ENCODE measurements around the gene SHOX.

SHOX gene

DNA sequence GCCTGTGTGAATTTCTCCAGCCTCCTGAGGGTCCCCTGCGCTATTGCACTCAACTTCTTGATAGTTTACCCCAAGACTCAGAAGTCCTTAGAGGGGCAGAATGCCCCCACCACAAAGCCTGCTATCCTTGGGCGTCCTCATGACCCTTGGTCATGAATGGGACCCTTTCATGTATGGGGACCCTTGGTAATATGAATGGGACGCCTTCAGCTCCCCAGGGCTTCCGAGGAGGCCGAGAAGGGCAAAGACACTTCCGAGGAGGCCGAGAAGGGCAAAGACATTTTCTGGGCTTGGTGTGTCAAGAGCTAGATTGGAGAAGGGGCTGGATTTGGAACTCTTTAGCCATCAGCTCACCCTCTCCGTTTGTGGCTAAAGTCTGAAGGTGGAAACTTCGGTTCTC is 8.6 kb downstream of the SHOX start:
- Histone ChIP-seq H3K9ac (ENCODE audit: insufficient read length) (no peak overlapping the region), H3K36me3 (ENCODE audit: insufficient read depth, low read length) (no peaks in the 10 kb centered on the region), H3K27ac (no peak overlapping the region), H3K9me3 (ENCODE audit: low read depth, low read length) (no peaks in the 10 kb centered on the region), H3K4me3 (no peak overlapping the region)
- DNase-seq (ENCODE audit: low read depth, low spot score) = no peak
- no peak for TF ChIP-seq FOXP2 (optimal IDR thresholded peaks at IDR 0.05; ENCODE audit: control extremely low read depth, extremely low read length, insufficient read depth)

DNA sequence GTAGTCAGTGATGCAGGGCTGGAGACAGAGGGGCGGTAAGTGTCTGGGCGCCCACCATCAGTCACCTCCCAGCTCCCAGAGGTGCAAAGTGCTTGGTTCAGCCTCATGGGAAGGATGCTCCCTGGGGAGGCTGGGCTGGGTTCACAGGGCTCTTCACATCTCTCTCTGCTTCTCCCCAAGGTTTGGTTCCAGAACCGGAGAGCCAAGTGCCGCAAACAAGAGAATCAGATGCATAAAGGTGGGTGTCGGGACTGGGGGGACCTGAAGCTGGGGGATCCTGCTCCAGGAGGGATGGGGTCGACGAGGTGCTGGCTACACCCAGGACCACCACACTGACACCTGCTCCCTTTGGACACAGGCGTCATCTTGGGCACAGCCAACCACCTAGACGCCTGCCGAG is 10.1 kb downstream of the SHOX start:
- TF ChIP-seq POLR2AphosphoS5 (IDR thresholded peaks at IDR 0.05; ENCODE audit: borderline replicate concordance, low read depth, low read length) (no peak), EZH2 (IDR thresholded peaks at IDR 0.05) (no peak), FOXP2 (optimal IDR thresholded peaks at IDR 0.05; ENCODE audit: control extremely low read depth, extremely low read length, insufficient read depth) (no peak)

DNA sequence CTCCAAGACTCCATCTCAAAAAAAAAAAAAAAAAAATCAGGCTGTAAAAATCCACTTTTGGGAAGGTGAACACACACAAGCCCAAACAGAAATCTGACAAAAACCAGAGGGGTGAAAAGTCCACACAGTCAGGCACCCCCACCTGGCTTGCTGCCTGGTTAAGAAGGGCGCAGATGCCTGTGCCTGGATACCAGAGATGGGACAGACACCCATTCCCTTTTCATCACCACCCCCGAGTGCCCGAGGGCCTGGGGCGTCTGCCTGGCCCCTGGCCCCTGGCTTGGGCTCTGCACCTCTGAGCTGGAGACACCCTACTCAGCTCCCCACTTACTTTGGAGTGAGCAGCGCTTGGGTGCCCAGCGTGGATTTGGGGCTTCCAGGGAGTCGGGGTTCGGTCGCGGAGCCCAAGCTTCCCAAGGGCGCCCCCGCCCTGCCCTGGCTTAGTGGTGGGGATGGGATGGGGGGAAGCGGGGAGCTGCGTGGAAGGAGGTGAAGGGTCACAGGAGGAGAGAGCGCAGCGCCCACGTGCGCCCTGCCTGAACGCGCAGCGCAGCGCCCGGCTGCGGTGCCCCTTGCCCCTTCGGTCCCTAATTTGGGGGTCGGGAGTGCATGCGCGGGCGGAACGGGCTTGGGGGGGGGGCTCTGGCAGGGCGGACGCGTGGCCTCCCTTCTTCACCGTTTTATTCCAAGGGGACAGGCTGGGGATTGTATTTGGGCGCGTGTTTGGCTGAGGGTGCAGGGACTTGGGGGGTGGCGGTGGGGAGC is 11.3 kb downstream of the SHOX start:
- H3K9me3 ChIP-seq (ENCODE audit: low read depth, low read length) = no peaks in the 10 kb centered on the region
- H3K9ac ChIP-seq (ENCODE audit: insufficient read length) = no peak overlapping the region
- no peak overlapping the region for H3K27ac ChIP-seq
- H3K36me3 ChIP-seq (ENCODE audit: insufficient read depth, low read length) = no peaks in the 10 kb centered on the region
- DNase-seq (ENCODE audit: low read depth, low spot score) = no peak
- TF ChIP-seq FOXP2 (optimal IDR thresholded peaks at IDR 0.05; ENCODE audit: control extremely low read depth, extremely low read length, insufficient read depth) (no peak), EZH2 (IDR thresholded peaks at IDR 0.05) (no peak), POLR2AphosphoS5 (IDR thresholded peaks at IDR 0.05; ENCODE audit: borderline replicate concordance, low read depth, low read length) (no peak)
- no peak overlapping the region for H3K4me3 ChIP-seq

More for the DNA sequence above, 10.1 kb downstream of the SHOX start:
- H3K9ac ChIP-seq (ENCODE audit: insufficient read length) = no peak overlapping the region
- no peak overlapping the region for H3K27ac ChIP-seq
- H3K36me3 ChIP-seq (ENCODE audit: insufficient read depth, low read length) = no peaks in the 10 kb centered on the region
- no peak overlapping the region for H3K4me3 ChIP-seq
- DNase-seq (ENCODE audit: low read depth, low spot score) = no peak
- no peaks in the 10 kb centered on the region for H3K9me3 ChIP-seq (ENCODE audit: low read depth, low read length)

DNA sequence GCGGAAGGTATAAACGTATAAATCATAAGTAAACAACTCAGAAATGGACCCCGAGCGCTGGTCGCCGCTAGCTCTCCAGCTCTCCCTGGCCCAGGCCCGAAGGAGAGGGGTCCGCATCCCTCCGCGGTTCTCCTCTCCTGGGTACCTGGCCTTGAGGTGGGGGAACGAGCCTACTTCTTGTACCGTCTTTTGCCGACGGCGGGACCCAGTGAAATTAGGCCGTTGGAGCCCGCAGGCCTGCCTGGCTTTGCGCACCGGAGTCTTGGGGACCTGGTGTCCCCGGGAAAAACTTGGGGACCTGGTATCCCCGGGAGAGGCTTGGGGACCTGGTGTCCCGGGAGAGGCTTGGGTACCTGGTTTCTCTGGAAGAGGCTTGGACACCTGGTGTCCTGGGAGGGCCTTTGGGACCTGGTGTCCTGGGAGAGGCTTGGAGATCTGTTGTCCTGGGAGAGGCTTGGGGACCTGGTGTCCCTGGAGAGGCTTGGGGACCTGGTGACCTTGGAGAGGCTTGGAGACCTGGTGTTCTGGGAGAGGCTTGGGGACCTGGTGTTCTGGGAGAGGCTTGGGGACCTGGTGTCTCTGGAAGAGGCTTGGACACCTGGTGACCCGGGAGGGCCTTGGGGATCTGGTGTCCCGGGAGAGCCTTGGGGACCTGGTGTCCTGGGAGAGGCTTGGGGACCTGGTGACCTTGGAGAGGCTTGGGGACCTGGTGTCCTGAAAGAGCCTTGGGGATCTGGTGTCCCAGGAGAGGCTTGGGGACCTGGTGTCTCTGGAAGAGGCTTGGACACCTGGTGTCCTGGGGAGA is 12.0 kb downstream of the SHOX start:
- Histone ChIP-seq H3K36me3 (ENCODE audit: insufficient read depth, low read length) (no peaks in the 10 kb centered on the region), H3K27ac (no peak overlapping the region), H3K9ac (ENCODE audit: insufficient read length) (no peak overlapping the region), H3K9me3 (ENCODE audit: low read depth, low read length) (no peaks in the 10 kb centered on the region), H3K4me3 (no peak overlapping the region)
- TF ChIP-seq POLR2AphosphoS5 (IDR thresholded peaks at IDR 0.05; ENCODE audit: borderline replicate concordance, low read depth, low read length) (no peak), EZH2 (IDR thresholded peaks at IDR 0.05) (no peak), FOXP2 (optimal IDR thresholded peaks at IDR 0.05; ENCODE audit: control extremely low read depth, extremely low read length, insufficient read depth) (no peak)
- no peak for DNase-seq (ENCODE audit: low read depth, low spot score)

DNA sequence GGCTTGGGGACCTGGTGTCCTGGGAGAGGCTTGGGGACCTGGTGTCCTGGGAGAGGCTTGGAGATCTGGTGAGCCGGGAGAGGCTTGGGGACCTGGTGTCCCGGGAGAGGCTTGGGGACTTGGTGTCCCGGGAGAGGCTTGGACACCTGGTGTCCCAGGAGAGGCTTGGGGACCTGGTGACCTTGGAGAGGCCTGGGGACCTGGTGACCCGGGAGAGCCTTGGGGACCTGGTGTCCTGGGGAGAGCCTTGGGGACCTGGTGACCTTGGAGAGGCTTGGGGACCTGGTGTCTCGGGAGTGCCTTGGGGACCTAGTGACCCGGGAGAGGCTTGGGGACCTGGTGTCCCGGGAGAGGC is 12.6 kb downstream of the SHOX start:
- H3K9me3 ChIP-seq (ENCODE audit: low read depth, low read length) = no peaks in the 10 kb centered on the region

DNA sequence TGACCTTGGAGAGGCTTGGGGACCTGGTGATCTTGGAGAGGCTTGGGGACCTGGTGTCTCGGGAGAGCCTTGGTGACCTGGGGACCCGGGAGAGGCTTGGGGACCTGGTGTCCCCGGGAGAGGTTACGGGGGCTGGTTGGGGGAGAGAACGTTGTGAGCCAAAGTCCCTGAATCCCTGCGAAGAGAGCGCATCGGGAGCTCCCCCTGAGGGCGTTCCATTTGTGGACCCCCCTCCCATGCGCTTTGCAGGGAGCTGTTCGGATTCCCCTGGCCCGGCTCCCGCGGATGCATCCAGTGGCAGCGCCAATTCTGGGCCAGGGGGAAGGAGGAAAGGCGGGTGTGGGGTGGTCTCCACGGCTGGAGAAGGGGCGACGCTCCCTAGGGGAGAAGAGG is 13.3 kb downstream of the SHOX start:
- H3K4me3 ChIP-seq = no peak overlapping the region

More for the DNA sequence above, 12.6 kb downstream of the SHOX start:
- no peak for DNase-seq (ENCODE audit: low read depth, low spot score)
- no peak overlapping the region for H3K27ac ChIP-seq
- H3K36me3 ChIP-seq (ENCODE audit: insufficient read depth, low read length) = no peaks in the 10 kb centered on the region
- H3K9ac ChIP-seq (ENCODE audit: insufficient read length) = no peak overlapping the region
- TF ChIP-seq POLR2AphosphoS5 (IDR thresholded peaks at IDR 0.05; ENCODE audit: borderline replicate concordance, low read depth, low read length) = no peak
- no peak for TF ChIP-seq FOXP2 (optimal IDR thresholded peaks at IDR 0.05; ENCODE audit: control extremely low read depth, extremely low read length, insufficient read depth)
- no peak for TF ChIP-seq EZH2 (IDR thresholded peaks at IDR 0.05)
- no peak overlapping the region for H3K4me3 ChIP-seq

DNA sequence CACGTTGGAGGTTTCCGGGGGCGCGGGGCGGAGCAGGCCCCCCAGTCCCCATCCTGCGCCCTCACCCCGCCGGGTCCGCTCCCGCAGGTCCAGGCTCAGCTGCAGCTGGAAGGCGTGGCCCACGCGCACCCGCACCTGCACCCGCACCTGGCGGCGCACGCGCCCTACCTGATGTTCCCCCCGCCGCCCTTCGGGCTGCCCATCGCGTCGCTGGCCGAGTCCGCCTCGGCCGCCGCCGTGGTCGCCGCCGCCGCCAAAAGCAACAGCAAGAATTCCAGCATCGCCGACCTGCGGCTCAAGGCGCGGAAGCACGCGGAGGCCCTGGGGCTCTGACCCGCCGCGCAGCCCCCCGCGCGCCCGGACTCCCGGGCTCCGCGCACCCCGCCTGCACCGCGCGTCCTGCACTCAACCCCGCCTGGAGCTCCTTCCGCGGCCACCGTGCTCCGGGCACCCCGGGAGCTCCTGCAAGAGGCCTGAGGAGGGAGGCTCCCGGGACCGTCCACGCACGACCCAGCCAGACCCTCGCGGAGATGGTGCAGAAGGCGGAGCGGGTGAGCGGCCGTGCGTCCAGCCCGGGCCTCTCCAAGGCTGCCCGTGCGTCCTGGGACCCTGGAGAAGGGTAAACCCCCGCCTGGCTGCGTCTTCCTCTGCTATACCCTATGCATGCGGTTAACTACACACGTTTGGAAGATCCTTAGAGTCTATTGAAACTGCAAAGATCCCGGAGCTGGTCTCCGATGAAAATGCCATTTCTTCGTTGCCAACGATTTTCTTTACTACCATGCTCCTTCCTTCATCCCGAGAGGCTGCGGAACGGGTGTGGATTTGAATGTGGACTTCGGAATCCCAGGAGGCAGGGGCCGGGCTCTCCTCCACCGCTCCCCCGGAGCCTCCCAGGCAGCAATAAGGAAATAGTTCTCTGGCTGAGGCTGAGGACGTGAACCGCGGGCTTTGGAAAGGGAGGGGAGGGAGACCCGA is 14.0 kb downstream of the SHOX start:
- DNase-seq (ENCODE audit: low read depth, low spot score) = no peak
- no peak for TF ChIP-seq FOXP2 (optimal IDR thresholded peaks at IDR 0.05; ENCODE audit: control extremely low read depth, extremely low read length, insufficient read depth)
- no peak for TF ChIP-seq POLR2AphosphoS5 (IDR thresholded peaks at IDR 0.05; ENCODE audit: borderline replicate concordance, low read depth, low read length)
- no peak for TF ChIP-seq EZH2 (IDR thresholded peaks at IDR 0.05)
- Histone ChIP-seq H3K36me3 (ENCODE audit: insufficient read depth, low read length) (no peaks in the 10 kb centered on the region), H3K9ac (ENCODE audit: insufficient read length) (no peak overlapping the region), H3K4me3 (no peak overlapping the region), H3K27ac (no peak overlapping the region), H3K9me3 (ENCODE audit: low read depth, low read length) (no peaks in the 10 kb centered on the region)

More for the DNA sequence above, 13.3 kb downstream of the SHOX start:
- no peak for DNase-seq (ENCODE audit: low read depth, low spot score)
- Histone ChIP-seq H3K9me3 (ENCODE audit: low read depth, low read length) (no peaks in the 10 kb centered on the region), H3K27ac (no peak overlapping the region), H3K36me3 (ENCODE audit: insufficient read depth, low read length) (no peaks in the 10 kb centered on the region), H3K9ac (ENCODE audit: insufficient read length) (no peak overlapping the region)
- no peak for TF ChIP-seq FOXP2 (optimal IDR thresholded peaks at IDR 0.05; ENCODE audit: control extremely low read depth, extremely low read length, insufficient read depth)
- TF ChIP-seq POLR2AphosphoS5 (IDR thresholded peaks at IDR 0.05; ENCODE audit: borderline replicate concordance, low read depth, low read length) = no peak
- TF ChIP-seq EZH2 (IDR thresholded peaks at IDR 0.05) = no peak

DNA sequence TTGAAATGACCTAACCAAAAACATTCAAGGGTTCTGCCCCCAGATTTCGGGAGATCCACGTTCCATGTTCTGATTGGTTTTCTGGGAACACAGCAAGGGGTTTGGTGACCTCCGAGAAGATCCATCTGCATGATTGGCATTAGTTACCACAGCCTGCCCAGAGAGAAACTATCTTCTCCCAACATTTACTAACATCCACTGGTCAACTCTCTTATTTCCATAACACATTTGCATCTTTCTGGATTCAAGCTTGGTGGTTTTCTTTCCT is 15.6 kb downstream of the SHOX start:
- Histone ChIP-seq H3K9ac (ENCODE audit: insufficient read length) (no peak overlapping the region), H3K27ac (no peak overlapping the region), H3K36me3 (ENCODE audit: insufficient read depth, low read length) (no peaks in the 10 kb centered on the region), H3K9me3 (ENCODE audit: low read depth, low read length) (no peaks in the 10 kb centered on the region), H3K4me3 (no peak overlapping the region)
- TF ChIP-seq EZH2 (IDR thresholded peaks at IDR 0.05) (no peak), FOXP2 (optimal IDR thresholded peaks at IDR 0.05; ENCODE audit: control extremely low read depth, extremely low read length, insufficient read depth) (no peak), POLR2AphosphoS5 (IDR thresholded peaks at IDR 0.05; ENCODE audit: borderline replicate concordance, low read depth, low read length) (no peak)
- no peak for DNase-seq (ENCODE audit: low read depth, low spot score)

All from SK-N-MC (cell line).